ENCODE measurements around the gene RAPGEFL1. TPM values are rescaled to one million over a fixed set of nuclear protein-coding genes. Genes with fewer than 3 reads are reported as not detected.

RAPGEFL1 gene
- total and polyA plus RNA-seq, 10 of the 15 experiments (the other 5 are each of a cell fraction or from before 2014, with no cell fraction given), result 0.13 to 3.2 (median 1.5) TPM

- Histone ChIP-seq H3K27me3 (replicated peaks in 1 of 2; ENCODE audit: control insufficient read depth in 2 of 2, insufficient read depth in 2 of 2, low read length in 1 of 2) (no peaks in the 10 kb centered on the region), H3K9me3 (replicated peaks; ENCODE audit: control insufficient read depth, insufficient read depth, low read length) (no peaks in the 10 kb centered on the region), H3K79me2 (ENCODE audit: control insufficient read depth, insufficient read depth, low read length) (no peaks in the 10 kb centered on the region), H3K36me3 (ENCODE audit: control insufficient read depth in 2 of 2, insufficient read depth in 2 of 2, low read length in 1 of 2) (peaks cover 18 to 20% of the 10 kb centered on the region in 2 experiments; a peak in 3 of 4 replicates), H3K9ac (ENCODE audit: control insufficient read depth, insufficient read depth, low read length) (no peak overlapping the region), H2AFZ (ENCODE audit: control insufficient read depth, low read depth, low read length) (no peak overlapping the region), H3K4me3 (no peak overlapping the region), H3K4me2 (ENCODE audit: control insufficient read depth, insufficient read depth) (no peak overlapping the region), H4K20me1 (ENCODE audit: control insufficient read depth, insufficient read depth) (no peaks in the 10 kb centered on the region), H3K27ac (ENCODE audit: control insufficient read depth, insufficient read depth) (no peak overlapping the region), H3K4me1 (ENCODE audit: control insufficient read depth, insufficient read depth, low read length) (peaks cover 4% of the 10 kb centered on the region)
- ATAC-seq (no peak), DNase-seq (ENCODE audit: low read depth, low spot score) (no peak), FAIRE-seq (no peak)
- ChIA-PET POLR2A (interaction anchor here (0.5 to 3.6 kb wide), 5 partner anchors 18 to 381 kb away, joined by 3 to 23 read pairs (median 3); no protein-coding TSS in a partner anchor), CTCF (interaction anchor here (0.6 to 5.1 kb wide), 5 partner anchors 18 to 255 kb away, joined by 3 to 42 read pairs (median 4); partner anchors contain the start of gene GSDMB), RAD21 (ENCODE audit: unreplicated experiment) (interaction anchor here (0.7 kb wide), 2 partner anchors 197 to 216 kb away, joined by 3 to 4 read pairs; no protein-coding TSS in a partner anchor), SMC1A (ENCODE audit: uncharacterized antibody, unreplicated experiment) (interaction anchor here (1.0 to 5.1 kb wide), 2 partner anchors 33 to 60 kb away, joined by 3 to 35 read pairs; partner anchors contain the start of gene CASC3)
- TF ChIP-seq SKIL (IDR thresholded peaks at IDR 0.05; ENCODE audit: low read depth, poor library complexity, severe bottlenecking) (no peak), FOXK2 (IDR thresholded peaks at IDR 0.05) (no peak), SMAD1 (IDR thresholded peaks at IDR 0.05; ENCODE audit: low read depth, partially characterized antibody) (no peak), MYC (IDR thresholded peaks at IDR 0.05; ENCODE audit: insufficient read depth, insufficient read length, insufficient replicate concordance, low read length, severe bottlenecking) (no peak), E2F4 (IDR thresholded peaks at IDR 0.05; ENCODE audit: low read depth, low read length) (no peak)
- intact Hi-C loops (cut with micrococcal nuclease; ENCODE audit: unreplicated experiment) (no loop called here), in situ Hi-C loops (cut with MboI) (no loop called here)
- 98% methylated on average over 4 of the region's 4 CpGs for WGBS (ENCODE audit: insufficient coverage, insufficient replicate concordance, low lambda C conversion rate, missing lambda C conversion rate)
- no TSS peak for BruUV-seq (replicated peaks)
These were observed 4.0 kb upstream of the RAPGEFL1 start for GRCh38 chr17:40173091-40173777.
